Kidney epithelial cell (primary cell): Measurements from ENCODE around the gene SDHB. TPM values are rescaled to one million over a fixed set of nuclear protein-coding genes. Genes with fewer than 3 reads are reported as not detected.

Experiments used
- DNase-seq: peaks from one replicate; pipeline ENCODE4 v3.0.0-alpha.2; 2010; ENCODE audit warnings: low read depth
- H3K27me3 ChIP-seq: 2 replicates; pipeline ENCODE4 v1.6.0; 2011; ENCODE audit warnings: low read length; ENCODE audit not compliant: control insufficient read depth, insufficient read depth
- H3K36me3 ChIP-seq: 2 replicates; pipeline ENCODE4 v1.5.1; 2011; ENCODE audit warnings: low read length; ENCODE audit not compliant: control insufficient read depth, insufficient read depth
- H3K4me3 ChIP-seq: 2 replicates; pipeline ENCODE4 v1.5.1; 2011; ENCODE audit warnings: low read depth, mild to moderate bottlenecking, control low read depth, low read length
- total RNA-seq: library from RNA; depleted of rRNA; stranded (reverse); fragments of >200 nt; gene quantifications from 2 replicates; pipeline ENCODE4 v1.2.3, GENCODE V29; 2015
- TF ChIP-seq, protein P1 (sequence below): IDR thresholded peaks from 2 replicates; pipeline ENCODE4 v1.5.1; 2011; ENCODE audit warnings: mild to moderate bottlenecking, moderate library complexity, low read length, control low read depth, inconsistent platforms; ENCODE audit not compliant: insufficient read depth, poor library complexity, severe bottlenecking

Gene SDHB
- total RNA-seq, 1 donor from 2014 or later: 122 TPM

DNA sequence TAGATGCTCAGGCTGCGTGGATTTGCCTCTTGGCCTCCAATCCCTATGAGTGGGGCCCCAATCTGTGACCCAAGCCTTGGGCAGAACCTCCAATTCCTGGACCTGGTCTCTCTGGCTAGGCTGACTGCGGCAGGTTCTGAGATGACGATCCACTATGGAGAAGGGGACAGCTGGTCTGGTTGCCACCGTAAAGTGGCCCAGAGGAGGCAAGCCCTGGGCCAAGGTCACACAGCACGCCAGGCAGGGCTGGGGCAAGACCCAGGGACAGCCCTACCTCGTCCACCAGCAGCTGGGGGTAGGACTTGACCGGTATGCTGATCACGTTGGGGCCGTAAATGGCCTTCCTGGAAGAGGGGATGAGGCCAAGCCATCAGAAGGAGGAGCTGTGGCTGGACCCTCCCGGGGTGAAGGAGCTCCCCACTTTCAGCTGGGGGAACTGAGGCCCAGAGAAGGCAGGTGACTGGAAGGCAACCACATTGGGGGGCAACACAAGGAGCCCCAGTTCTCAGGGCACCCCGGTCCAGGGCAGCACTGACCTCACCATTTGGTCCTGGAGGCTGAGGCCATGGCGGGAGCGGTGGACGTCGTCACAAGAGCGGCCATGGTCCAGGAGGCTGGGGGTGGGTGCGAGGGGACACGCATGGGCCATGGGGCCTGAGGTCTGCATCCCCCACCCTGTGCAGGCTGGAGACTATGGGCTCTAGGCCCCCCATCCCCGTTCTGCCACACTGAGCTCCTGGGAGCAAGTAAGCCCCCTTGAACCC is 51.9 kb downstream of the SDHB start:
- Histone ChIP-seq H3K4me3 (no peak overlapping the region), H3K27me3 (no peaks in the 10 kb centered on the region), H3K36me3 (peaks cover 2% of the 10 kb centered on the region)
- no peak for DNase-seq
- TF ChIP-seq, protein P1, sequence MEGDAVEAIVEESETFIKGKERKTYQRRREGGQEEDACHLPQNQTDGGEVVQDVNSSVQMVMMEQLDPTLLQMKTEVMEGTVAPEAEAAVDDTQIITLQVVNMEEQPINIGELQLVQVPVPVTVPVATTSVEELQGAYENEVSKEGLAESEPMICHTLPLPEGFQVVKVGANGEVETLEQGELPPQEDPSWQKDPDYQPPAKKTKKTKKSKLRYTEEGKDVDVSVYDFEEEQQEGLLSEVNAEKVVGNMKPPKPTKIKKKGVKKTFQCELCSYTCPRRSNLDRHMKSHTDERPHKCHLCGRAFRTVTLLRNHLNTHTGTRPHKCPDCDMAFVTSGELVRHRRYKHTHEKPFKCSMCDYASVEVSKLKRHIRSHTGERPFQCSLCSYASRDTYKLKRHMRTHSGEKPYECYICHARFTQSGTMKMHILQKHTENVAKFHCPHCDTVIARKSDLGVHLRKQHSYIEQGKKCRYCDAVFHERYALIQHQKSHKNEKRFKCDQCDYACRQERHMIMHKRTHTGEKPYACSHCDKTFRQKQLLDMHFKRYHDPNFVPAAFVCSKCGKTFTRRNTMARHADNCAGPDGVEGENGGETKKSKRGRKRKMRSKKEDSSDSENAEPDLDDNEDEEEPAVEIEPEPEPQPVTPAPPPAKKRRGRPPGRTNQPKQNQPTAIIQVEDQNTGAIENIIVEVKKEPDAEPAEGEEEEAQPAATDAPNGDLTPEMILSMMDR: no peak

DNA sequence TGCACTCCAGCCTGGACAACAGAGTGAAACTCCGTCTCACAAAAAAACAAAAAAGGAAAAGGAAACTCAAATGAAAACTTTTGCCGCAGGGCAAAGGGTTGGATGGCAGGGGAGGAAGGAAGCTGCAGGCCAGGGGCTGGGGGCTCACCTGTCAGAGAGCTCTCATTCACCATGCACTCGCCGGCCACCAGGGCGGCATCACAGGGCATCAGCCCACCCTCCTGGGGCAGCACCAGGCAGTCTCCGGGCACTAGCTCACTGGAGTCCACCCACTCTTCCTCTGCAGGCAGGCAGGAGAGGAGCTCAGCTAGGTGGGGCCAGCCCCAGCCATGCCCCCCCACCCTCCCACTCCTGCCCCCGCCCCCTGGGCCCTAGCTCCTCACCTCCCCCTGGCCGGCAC is 54.0 kb downstream of the SDHB start:
- DNase-seq: no peak
- H3K4me3 ChIP-seq: no peak overlapping the region
- H3K36me3 ChIP-seq: peaks cover 2% of the 10 kb centered on the region
- TF ChIP-seq, protein P1: no peak
- H3K27me3 ChIP-seq: no peaks in the 10 kb centered on the region

DNA sequence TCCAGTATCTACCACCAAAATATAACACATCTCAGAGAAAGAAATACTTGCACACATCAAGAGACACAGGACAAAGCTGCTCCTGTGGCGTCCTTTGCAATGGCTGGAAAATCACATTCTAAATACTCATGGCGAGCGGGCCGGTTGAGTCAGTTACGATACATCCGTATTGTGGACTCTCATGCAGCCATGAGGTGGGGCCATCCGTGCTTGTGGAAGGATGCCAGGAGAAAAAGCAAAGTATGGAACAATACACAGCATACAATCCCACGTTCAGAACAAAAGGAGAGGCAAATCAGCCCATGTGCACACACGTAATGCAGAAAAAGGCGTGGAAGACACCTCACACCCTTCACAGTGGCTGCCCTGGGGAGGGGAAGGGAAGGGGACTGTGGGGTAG is 55.2 kb downstream of the SDHB start:
- TF ChIP-seq, protein P1: no peak
- DNase-seq: no peak

DNA sequence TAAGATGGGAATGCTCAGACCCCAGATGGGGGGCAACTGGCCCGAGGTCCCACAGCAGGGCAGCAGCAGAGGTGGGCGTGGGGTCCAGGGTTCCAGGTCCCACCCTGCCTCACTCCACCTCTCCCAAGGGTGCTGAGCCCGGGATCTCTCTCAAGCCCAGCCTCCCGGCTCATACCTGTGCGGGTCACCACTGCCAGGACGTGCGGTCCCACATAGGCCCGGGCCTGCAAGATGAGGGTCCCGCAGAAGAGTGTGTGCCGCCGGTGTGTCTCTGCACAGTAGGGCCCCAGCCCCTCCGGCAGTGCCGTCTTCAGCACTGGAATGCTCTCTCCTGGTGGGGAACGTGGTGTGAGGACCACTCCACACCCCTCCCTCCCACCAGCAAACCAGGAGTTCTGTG is 57.0 kb downstream of the SDHB start:
- H3K4me3 ChIP-seq: no peak overlapping the region
- no peak for DNase-seq
- TF ChIP-seq, protein P1: no peak
- H3K27me3 ChIP-seq: no peaks in the 10 kb centered on the region
- peaks cover under 1% of the 10 kb centered on the region for H3K36me3 ChIP-seq

More for the DNA sequence above, 55.2 kb downstream of the SDHB start:
- Histone ChIP-seq H3K27me3 (no peaks in the 10 kb centered on the region), H3K36me3 (peaks cover 2% of the 10 kb centered on the region), H3K4me3 (no peak overlapping the region)

DNA sequence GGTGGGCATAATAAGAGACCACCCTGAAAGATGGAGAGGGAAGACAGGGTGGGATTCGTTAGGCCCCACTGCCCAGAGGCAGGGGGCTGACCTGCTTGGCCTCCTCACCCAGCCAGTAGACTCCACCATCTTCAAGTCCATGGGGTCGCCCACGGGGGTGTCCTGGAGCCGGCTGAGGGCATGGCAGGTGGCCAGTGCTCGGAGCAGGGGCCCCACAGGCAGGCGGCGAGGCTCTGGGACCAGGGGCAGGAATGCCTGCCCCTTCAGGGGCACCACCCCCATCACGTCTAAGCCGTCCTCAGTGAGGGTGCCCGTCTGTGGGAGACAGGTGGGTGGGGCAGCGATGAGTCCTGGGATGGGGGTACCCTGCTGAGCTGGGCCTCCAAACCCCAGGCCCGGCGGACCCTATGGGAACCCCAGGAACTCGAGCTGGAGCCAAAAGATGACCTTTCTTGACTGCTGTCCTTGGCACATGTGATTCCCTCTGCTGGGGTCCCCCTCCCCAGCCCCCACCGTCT is 60.3 kb downstream of the SDHB start:
- TF ChIP-seq, protein P1: no peak
- DNase-seq: no peak
- Histone ChIP-seq H3K27me3 (no peaks in the 10 kb centered on the region), H3K4me3 (no peak overlapping the region), H3K36me3 (no peaks in the 10 kb centered on the region)
